Measurements from ENCODE around the gene LSM14B.

DNA sequence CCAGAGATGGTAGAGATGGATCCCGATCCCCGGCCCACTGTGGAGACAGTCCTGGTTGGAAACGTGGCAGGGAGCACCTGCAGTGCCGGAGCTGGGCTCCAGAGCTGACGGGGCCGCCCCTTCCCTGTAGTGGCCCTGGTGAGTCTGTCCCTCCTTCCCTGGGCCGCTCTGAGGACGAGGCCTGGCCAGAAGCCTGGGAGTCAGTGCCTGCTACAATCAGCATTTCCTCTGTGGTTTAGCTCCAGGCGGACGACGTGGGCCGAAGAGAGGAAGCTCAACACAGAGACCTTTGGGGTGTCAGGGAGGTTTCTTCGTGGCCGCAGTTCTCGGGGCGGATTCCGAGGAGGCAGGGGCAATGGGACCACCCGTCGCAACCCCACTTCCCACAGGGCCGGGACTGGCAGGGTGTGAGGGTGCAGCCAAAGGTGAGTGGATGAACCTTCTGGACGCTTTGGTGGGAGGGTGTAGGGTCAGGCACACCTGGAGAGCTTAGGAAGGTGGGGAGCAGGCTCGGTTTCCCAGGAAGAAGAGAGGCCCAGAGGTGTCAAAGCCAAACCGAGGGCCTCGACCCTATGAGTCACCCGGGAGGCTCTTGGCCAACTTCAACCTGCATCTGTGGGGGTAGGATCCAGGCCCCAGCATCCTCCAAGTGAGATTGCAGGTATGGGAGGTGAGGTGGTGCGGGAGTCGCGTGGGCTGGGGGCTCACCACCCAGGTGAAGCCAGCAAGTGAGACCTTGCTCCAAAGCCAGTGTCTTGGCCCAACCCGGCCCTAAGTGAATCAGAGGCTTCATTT lies 11.0 kb downstream of the LSM14B start:
- TF ChIP-seq CTCF (IDR thresholded peaks at IDR 0.05) (no peak), POLR2A (IDR thresholded peaks at IDR 0.05) (no peak)

All from testis (tissue), 2 donors.